RCC 7860 (cell line): ENCODE results near the gene C1QTNF2.

Experiments
- DNase-seq: peaks from one replicate; pipeline ENCODE4 v3.0.0-alpha.2; 2015; ENCODE audit warnings: low spot score
- FAIRE-seq: peaks from 2 replicates; lab custom pipeline; 2012; peaks lifted over from hg19 to GRCh38; lab: Jason Lieb, UNC

C1QTNF2 gene

GRCh38 chr5:160310140-160310539 lies 60.3 kb downstream of the C1QTNF2 start:
- FAIRE-seq (no peak), DNase-seq (no peak)

GRCh38 chr5:160306696-160307095 lies 63.7 kb downstream of the C1QTNF2 start:
- no peak for FAIRE-seq
- no peak for DNase-seq

DNA sequence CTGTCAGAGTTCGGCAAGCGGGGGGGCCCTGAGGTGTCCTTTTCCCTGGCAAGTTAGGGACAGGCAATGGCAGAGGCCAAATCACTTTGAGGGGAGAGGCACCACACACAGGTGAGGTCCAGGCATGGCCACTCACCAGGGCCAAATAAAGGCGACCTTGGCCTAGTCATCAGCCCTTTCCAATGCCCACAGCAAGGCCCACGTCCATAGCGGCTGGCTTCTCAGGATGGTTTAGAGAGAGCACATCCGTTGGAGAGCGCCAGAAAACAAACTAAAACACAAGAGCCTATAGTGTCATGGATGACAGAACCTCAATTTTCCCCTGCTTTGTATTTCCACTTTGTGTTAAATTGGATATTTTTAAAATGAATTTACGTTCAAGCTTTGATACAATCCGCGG lies 65.1 kb downstream of the C1QTNF2 start:
- DNase-seq (no peak), FAIRE-seq (no peak)

- no peak for FAIRE-seq
Observed at GRCh38 chr5:160303690-160304089, 66.7 kb downstream of the C1QTNF2 start.

GRCh38 chr5:160298189-160298588 lies 72.2 kb downstream of the C1QTNF2 start:
- FAIRE-seq (no peak), DNase-seq (no peak)

More at GRCh38 chr5:160303690-160304089, 66.7 kb downstream of the C1QTNF2 start:
- no peak for DNase-seq

DNA sequence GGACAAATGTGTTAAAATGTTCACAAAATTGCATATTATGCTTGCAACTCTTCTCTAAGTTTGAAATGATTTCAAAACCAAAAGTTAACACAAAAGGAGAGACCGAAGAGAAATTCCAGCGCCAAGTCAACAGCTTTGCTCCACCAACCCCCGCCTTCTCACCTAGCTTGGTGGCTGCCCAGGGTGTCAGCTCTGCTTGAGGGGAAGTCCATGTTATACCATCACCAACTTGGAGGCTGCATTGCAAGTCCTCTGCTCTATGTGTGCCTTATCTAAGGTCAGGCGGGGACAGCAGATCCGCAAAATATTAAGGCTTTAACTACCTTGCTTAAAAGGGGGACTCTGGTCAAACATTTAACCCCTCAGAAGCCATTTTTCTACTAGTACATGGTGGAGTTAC lies 72.7 kb downstream of the C1QTNF2 start:
- DNase-seq (no peak), FAIRE-seq (no peak)
